ENCODE measurements around the gene UPF1.

The UPF1 gene

DNA sequence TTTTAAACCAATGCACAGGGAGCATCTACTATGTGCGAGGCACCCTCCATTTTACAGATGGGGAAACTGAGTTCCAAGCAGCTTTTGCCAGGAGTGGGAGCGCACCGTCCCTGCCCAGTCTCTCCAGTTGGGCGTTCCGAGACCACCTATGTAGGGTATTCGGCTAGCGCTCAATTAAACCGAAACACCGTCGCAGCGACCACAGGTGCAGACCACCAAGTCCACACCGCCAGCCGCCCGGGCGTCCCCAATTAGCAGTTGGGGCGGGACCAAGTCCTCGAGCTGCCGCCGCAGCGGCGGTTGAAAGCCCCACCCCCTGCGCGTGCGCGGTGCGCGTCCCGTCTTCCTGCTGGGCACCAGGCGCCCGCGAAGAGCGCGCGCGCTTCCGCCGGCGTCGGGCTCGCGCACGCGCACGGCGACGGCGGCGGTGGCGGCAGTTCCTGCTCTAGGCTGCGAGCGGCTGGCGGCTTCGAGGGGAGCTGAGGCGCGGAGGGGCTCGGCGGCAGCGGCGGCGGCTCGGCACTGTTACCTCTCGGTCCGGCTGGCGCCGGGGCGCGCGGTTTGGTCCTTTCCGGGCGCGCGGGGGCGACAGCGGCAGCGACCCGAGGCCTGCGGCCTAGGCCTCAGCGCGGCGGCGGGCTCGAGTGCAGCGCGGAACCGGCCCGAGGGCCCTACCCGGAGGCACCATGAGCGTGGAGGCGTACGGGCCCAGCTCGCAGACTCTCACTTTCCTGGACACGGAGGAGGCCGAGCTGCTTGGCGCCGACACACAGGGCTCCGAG lies at the start of gene UPF1:
TSS of gene UPF1 (plus strand) at position 436 of the 782 bp plus-strand sequence. CDS start at position 687, 251 bp downstream.
- in situ Hi-C loops (cut with MboI; ENCODE audit: low sequenced_read_pairs, unreplicated experiment) = no loop called here
- peak; percentile 97 for DNase-seq (ENCODE audit: low spot score)
- TF ChIP-seq, protein P1, sequence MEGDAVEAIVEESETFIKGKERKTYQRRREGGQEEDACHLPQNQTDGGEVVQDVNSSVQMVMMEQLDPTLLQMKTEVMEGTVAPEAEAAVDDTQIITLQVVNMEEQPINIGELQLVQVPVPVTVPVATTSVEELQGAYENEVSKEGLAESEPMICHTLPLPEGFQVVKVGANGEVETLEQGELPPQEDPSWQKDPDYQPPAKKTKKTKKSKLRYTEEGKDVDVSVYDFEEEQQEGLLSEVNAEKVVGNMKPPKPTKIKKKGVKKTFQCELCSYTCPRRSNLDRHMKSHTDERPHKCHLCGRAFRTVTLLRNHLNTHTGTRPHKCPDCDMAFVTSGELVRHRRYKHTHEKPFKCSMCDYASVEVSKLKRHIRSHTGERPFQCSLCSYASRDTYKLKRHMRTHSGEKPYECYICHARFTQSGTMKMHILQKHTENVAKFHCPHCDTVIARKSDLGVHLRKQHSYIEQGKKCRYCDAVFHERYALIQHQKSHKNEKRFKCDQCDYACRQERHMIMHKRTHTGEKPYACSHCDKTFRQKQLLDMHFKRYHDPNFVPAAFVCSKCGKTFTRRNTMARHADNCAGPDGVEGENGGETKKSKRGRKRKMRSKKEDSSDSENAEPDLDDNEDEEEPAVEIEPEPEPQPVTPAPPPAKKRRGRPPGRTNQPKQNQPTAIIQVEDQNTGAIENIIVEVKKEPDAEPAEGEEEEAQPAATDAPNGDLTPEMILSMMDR (IDR thresholded peaks at IDR 0.05; ENCODE audit: borderline replicate concordance, control extremely low read depth, extremely low read depth, insufficient read depth, missing control alignments) = no peak

DNA sequence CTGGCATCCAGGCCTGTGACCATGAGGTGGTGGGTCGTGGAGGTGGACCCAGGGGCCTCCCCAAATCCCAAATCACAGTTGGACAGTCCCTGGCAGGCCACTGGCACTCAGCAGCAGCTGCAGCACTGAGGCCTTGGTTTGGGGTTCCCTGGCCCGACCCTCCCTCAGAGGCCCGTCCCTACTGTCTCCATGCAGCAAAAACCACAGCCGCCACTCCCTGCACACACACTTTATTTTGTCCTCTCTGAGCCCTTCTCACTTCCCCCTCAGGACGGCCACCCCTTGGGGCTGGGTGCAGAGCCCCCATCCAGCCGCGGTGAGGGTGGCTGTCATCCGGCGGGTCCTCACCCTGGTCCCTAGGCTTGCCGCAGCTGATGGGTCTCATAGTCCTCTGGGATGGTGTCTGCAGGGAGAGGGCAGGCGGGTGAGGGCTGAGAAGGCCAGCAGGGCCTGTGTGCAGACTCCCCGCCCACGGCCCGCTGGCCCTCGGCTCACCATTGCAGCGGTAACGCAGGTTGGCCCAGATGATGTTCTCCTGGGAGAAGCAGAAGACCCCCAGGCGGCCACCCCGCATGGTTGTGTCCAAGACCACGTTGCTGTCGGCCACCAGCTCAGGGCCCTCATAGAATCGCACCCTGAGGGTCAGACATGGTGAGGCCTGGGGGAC lies 49.1 kb upstream of the UPF1 start:
- DNase-seq (ENCODE audit: low spot score) = no peak
- TF ChIP-seq, protein P1 (IDR thresholded peaks at IDR 0.05; ENCODE audit: borderline replicate concordance, control extremely low read depth, extremely low read depth, insufficient read depth, missing control alignments) = no peak

DNA sequence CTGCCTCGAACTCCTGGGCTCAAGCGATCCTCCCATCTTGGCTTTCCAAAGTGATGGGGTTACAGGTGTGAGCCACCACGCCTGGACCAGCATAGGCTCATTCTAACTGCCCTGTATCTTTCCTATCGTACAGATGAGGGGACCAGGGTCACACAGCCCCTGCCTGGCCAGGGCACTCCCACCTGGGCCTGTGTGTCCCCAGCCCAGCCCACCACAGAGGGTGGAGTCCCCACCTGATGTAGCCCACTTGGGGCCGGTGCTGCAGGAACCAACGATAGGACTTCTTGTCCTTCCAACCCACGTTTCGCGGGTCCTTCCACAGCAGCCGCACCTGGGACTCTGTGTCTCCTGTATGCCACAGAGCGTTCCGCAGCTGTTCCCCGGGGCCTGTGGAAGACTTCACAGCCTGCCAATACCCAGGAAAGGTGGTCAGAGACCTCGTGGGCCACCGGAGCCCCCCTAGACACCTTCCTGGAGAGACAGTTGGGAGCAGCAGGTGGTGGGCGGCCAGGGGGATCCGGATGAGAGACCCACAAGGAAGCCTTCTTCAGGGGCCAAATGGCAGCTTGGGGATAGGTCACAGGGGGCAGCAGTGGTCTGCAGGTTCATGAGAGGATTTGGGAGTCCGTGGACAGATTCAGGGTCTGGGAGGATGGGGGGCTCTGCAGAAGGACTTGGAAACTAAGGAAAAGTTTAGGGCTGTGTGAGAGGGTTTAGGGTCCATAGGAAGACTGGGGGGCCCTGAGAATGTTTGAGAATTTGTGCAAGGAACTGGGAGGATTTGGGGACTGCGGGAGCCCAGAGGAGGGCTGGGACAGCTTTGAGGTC lies 47.6 kb upstream of the UPF1 start:
- no peak for DNase-seq (ENCODE audit: low spot score)
- in situ Hi-C loops (cut with MboI; ENCODE audit: low sequenced_read_pairs, unreplicated experiment) = no loop called here
- TF ChIP-seq, protein P1 (IDR thresholded peaks at IDR 0.05; ENCODE audit: borderline replicate concordance, control extremely low read depth, extremely low read depth, insufficient read depth, missing control alignments) = no peak

More for the DNA sequence above, 49.1 kb upstream of the UPF1 start:
- in situ Hi-C loops (cut with MboI; ENCODE audit: low sequenced_read_pairs, unreplicated experiment) = no loop called here

GRCh38 chr19:18784786-18785120 lies 47.0 kb upstream of the UPF1 start:
- no peak for DNase-seq (ENCODE audit: low spot score)
- TF ChIP-seq, protein P1 (IDR thresholded peaks at IDR 0.05; ENCODE audit: borderline replicate concordance, control extremely low read depth, extremely low read depth, insufficient read depth, missing control alignments) = no peak
- in situ Hi-C loops (cut with MboI; ENCODE audit: low sequenced_read_pairs, unreplicated experiment) = no loop called here

- TF ChIP-seq, protein P1 (IDR thresholded peaks at IDR 0.05; ENCODE audit: borderline replicate concordance, control extremely low read depth, extremely low read depth, insufficient read depth, missing control alignments) = no peak
- in situ Hi-C loops (cut with MboI; ENCODE audit: low sequenced_read_pairs, unreplicated experiment) = no loop called here
- DNase-seq (ENCODE audit: low spot score) = peak; percentile 97
Measured at GRCh38 chr19:18785179-18786124, 46.3 kb upstream of the UPF1 start.
